ENCODE measurements around the gene HEPN1. TPM values are rescaled to one million over a fixed set of nuclear protein-coding genes. Genes with fewer than 3 reads are reported as not detected.
"Not testable (repeated sequence)": the region's sequence is repeated elsewhere in the genome, so short reads cannot be mapped to it uniquely, and the experiment has no call there.

HEPN1 gene
- total RNA-seq, 1 donor from 2014 or later: not detected

DNA sequence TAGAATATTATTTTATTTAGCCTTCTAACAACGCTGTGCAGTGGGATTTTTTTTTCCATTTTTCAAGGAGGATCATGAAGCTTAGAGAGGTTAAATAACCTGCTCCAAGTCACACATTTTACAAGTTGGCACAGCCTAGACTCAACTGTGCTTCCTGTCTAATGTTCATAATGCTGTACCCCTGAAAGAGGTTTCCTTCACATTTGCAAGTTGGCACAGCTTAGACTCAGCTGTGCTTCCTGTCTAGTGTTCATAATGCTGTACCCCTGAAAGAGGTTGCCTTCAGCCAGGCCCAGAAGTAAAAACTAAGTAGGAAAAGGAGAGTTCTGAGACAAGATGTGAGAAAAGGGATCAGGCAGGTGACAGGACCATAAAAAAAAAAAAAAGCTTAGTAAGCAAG is 24.7 kb downstream of the HEPN1 start:
- H3K27me3 Mint-ChIP-seq (ENCODE audit: insufficient read depth): peaks cover 2% of the 10 kb centered on the region
- H3K4me1 Mint-ChIP-seq (ENCODE audit: low read depth): no peaks in the 10 kb centered on the region
- peaks cover 6% of the 10 kb centered on the region for H3K36me3 Mint-ChIP-seq (ENCODE audit: low read depth)
- no peak overlapping the region for H3K4me3 Mint-ChIP-seq
- peaks cover 13% of the 10 kb centered on the region for H3K9me3 Mint-ChIP-seq
- no peak for DNase-seq (ENCODE audit: low spot score)
- intact Hi-C loops (cut with micrococcal nuclease): no loop called here
- no peak overlapping the region for H3K27ac Mint-ChIP-seq

GRCh38 chr11:124944565-124944964 is 25.5 kb downstream of the HEPN1 start:
- intact Hi-C loops (cut with micrococcal nuclease): no loop called here
- no peak for DNase-seq (ENCODE audit: low spot score)
- H3K36me3 Mint-ChIP-seq (ENCODE audit: low read depth): peaks cover 6% of the 10 kb centered on the region
- peaks cover 2% of the 10 kb centered on the region for H3K27me3 Mint-ChIP-seq (ENCODE audit: insufficient read depth)
- peaks cover 19% of the 10 kb centered on the region for H3K9me3 Mint-ChIP-seq
- H3K4me3 Mint-ChIP-seq: no peak overlapping the region
- no peaks in the 10 kb centered on the region for H3K4me1 Mint-ChIP-seq (ENCODE audit: low read depth)
- no peak overlapping the region for H3K27ac Mint-ChIP-seq

DNA sequence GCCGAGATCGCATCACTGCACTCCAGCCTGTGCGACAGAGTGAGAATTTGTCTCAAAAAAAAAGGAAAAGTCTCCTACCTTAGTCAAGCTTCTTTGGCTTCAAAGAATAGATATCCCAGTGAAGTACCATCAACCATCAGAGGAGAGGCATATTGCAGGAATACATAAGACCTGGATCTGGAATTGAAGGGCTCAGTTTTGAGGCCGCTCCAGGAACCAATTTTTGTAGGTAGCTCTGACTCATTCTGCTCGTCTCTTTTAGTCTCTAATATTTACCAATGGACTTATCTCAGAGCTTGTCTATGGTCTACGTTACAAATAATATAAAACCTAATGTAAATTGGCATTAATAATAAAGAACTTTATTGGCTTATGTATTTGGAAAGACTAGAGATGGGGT is 26.8 kb downstream of the HEPN1 start:
- H3K4me3 Mint-ChIP-seq: no peak overlapping the region
- H3K9me3 Mint-ChIP-seq: peaks cover 24% of the 10 kb centered on the region

DNA sequence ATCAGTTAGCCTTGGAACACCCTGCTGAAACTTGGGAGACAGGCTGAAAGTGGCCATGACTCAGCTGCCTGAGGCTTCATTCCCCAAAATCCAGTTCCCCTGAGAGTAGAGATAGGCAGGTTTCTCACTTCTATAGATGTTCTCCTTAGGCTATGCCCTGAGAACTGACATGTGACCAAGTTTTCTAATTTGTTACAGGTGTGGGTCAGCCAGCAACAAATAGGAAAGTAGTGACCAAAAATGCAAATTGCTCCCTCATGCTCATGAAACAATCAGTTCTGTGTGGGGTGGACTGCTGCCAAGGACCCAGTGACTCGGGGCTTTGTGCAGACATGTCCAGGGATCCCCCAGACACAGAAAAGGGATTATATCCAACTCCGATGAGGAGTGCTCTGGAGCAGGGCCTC is 27.7 kb downstream of the HEPN1 start:
- peaks cover 6% of the 10 kb centered on the region for H3K36me3 Mint-ChIP-seq (ENCODE audit: low read depth)
- H3K4me3 Mint-ChIP-seq: no peak overlapping the region
- peaks cover 24% of the 10 kb centered on the region for H3K9me3 Mint-ChIP-seq
- no peaks in the 10 kb centered on the region for H3K4me1 Mint-ChIP-seq (ENCODE audit: low read depth)
- H3K27me3 Mint-ChIP-seq (ENCODE audit: insufficient read depth): no peaks in the 10 kb centered on the region
- H3K27ac Mint-ChIP-seq: no peak overlapping the region
- intact Hi-C loops (cut with micrococcal nuclease): no loop called here
- DNase-seq (ENCODE audit: low spot score): no peak

More for the DNA sequence above, 26.8 kb downstream of the HEPN1 start:
- Mint-ChIP-seq H3K4me1 (ENCODE audit: low read depth) (no peaks in the 10 kb centered on the region), H3K27ac (no peak overlapping the region), H3K27me3 (ENCODE audit: insufficient read depth) (no peaks in the 10 kb centered on the region), H3K36me3 (ENCODE audit: low read depth) (peaks cover 6% of the 10 kb centered on the region)
- no peak for DNase-seq (ENCODE audit: low spot score)
- intact Hi-C loops (cut with micrococcal nuclease): no loop called here

- H3K36me3 Mint-ChIP-seq (ENCODE audit: low read depth): peaks cover 6% of the 10 kb centered on the region
- H3K4me3 Mint-ChIP-seq: no peak overlapping the region
- no peak overlapping the region for H3K27ac Mint-ChIP-seq
- DNase-seq (ENCODE audit: low spot score): peak; percentile 17
- H3K9me3 Mint-ChIP-seq: peaks cover 24% of the 10 kb centered on the region
- no peaks in the 10 kb centered on the region for H3K4me1 Mint-ChIP-seq (ENCODE audit: low read depth)
- intact Hi-C loops (cut with micrococcal nuclease): loop anchor here (5.0 to 10.0 kb wide), 6 partner anchors 203 to 1208 kb away; partner anchors contain the start of genes CDON, STT3A, VWA5A and ZNF202
- no peaks in the 10 kb centered on the region for H3K27me3 Mint-ChIP-seq (ENCODE audit: insufficient read depth)
These were observed 31.7 kb downstream of the HEPN1 start for GRCh38 chr11:124950601-124951330.

DNA sequence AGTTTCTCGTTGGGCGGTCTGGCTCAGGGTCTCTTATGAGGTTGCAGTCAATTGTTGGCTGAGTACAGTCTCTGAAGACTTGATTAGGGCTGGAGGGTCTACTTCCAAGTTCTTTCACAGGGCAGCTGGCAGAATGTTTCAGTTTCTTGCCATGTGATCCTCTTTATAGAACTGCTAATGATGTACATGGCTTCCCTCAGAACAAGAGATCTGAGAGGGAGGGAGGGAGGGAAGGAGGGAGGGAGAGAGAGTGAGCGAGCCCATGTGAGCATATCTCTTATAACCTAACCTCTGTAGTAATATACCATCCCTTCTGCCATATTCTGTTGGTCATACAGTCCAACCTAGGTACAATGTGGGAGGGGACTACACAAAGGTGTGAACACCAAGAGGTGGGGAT is 32.3 kb downstream of the HEPN1 start:
- Mint-ChIP-seq H3K27ac (no peak overlapping the region), H3K9me3 (peaks cover 24% of the 10 kb centered on the region), H3K4me3 (no peak overlapping the region), H3K4me1 (ENCODE audit: low read depth) (no peaks in the 10 kb centered on the region), H3K27me3 (ENCODE audit: insufficient read depth) (no peaks in the 10 kb centered on the region), H3K36me3 (ENCODE audit: low read depth) (peaks cover 6% of the 10 kb centered on the region)
- DNase-seq (ENCODE audit: low spot score): no peak
- intact Hi-C loops (cut with micrococcal nuclease): loop anchor here (5.0 to 10.0 kb wide), 6 partner anchors 204 to 1209 kb away; partner anchors contain the start of genes CDON, STT3A, VWA5A and ZNF202

GRCh38 chr11:124953753-124954589 is 34.9 kb downstream of the HEPN1 start, which contains the start of gene CCDC15:
CCDC15 (plus strand) TSS chr11:124954202; CDS start chr11:124954733, 531 bp downstream.
- no peak within 1 kb of the TSS for H3K27ac Mint-ChIP-seq
- peaks cover 9% of the 10 kb centered on the region for H3K9me3 Mint-ChIP-seq
- intact Hi-C loops (cut with micrococcal nuclease): loop anchor here (1.0 to 10.0 kb wide), 16 partner anchors 33 to 1212 kb away; partner anchors contain the start of genes CDON, HYLS1, MSANTD2 and PUS3
- H3K4me1 Mint-ChIP-seq (ENCODE audit: low read depth): no peaks in the 10 kb centered on the region
- H3K36me3 Mint-ChIP-seq (ENCODE audit: low read depth): no peaks in the 10 kb centered on the region
- H3K4me3 Mint-ChIP-seq: no peak within 1 kb of the TSS
- peak; percentile 95 for DNase-seq (ENCODE audit: low spot score)
- no peaks in the 10 kb centered on the region for H3K27me3 Mint-ChIP-seq (ENCODE audit: insufficient read depth)

GRCh38 chr11:124954590-124954955 is 35.5 kb downstream of the HEPN1 start:
- Mint-ChIP-seq H3K27ac (no peak overlapping the region), H3K36me3 (ENCODE audit: low read depth) (no peaks in the 10 kb centered on the region), H3K27me3 (ENCODE audit: insufficient read depth) (no peaks in the 10 kb centered on the region), H3K9me3 (peaks cover 5% of the 10 kb centered on the region), H3K4me3 (no peak overlapping the region), H3K4me1 (ENCODE audit: low read depth) (no peaks in the 10 kb centered on the region)
- intact Hi-C loops (cut with micrococcal nuclease): loop anchor here (1.0 to 10.0 kb wide), 16 partner anchors 34 to 1212 kb away; partner anchors contain the start of genes CDON, HYLS1, MSANTD2 and PUS3
- no peak for DNase-seq (ENCODE audit: low spot score)

GRCh38 chr11:124955035-124955434 is 36.0 kb downstream of the HEPN1 start:
- Mint-ChIP-seq H3K27me3 (ENCODE audit: insufficient read depth) (no peaks in the 10 kb centered on the region), H3K4me1 (ENCODE audit: low read depth) (no peaks in the 10 kb centered on the region), H3K27ac (no peak overlapping the region), H3K9me3 (peaks cover 1% of the 10 kb centered on the region), H3K36me3 (ENCODE audit: low read depth) (no peaks in the 10 kb centered on the region), H3K4me3 (no peak overlapping the region)
- intact Hi-C loops (cut with micrococcal nuclease): loop anchor here (2.0 to 10.0 kb wide), 5 partner anchors 34 to 840 kb away; partner anchors contain the start of genes SIAE, SLC37A2, SPA17 and VWA5A
- no peak for DNase-seq (ENCODE audit: low spot score)

GRCh38 chr11:124961972-124962609 is 43.0 kb downstream of the HEPN1 start:
- no peak overlapping the region for H3K4me3 Mint-ChIP-seq
- H3K27ac Mint-ChIP-seq: no peak overlapping the region
- H3K9me3 Mint-ChIP-seq: no peaks in the 10 kb centered on the region
- H3K4me1 Mint-ChIP-seq (ENCODE audit: low read depth): no peaks in the 10 kb centered on the region
- intact Hi-C loops (cut with micrococcal nuclease): loop anchor here (1.0 kb wide), 5 partner anchors 162 to 912 kb away; no protein-coding TSS in a partner anchor
- DNase-seq (ENCODE audit: low spot score): peak; percentile 27
- no peaks in the 10 kb centered on the region for H3K27me3 Mint-ChIP-seq (ENCODE audit: insufficient read depth)
- H3K36me3 Mint-ChIP-seq (ENCODE audit: low read depth): peaks cover 3% of the 10 kb centered on the region

- H3K27me3 Mint-ChIP-seq (ENCODE audit: insufficient read depth); H3K9me3 Mint-ChIP-seq; H3K36me3 Mint-ChIP-seq (ENCODE audit: low read depth); H3K4me3 Mint-ChIP-seq; H3K4me1 Mint-ChIP-seq (ENCODE audit: low read depth); H3K27ac Mint-ChIP-seq; DNase-seq (ENCODE audit: low spot score); intact Hi-C loops (cut with micrococcal nuclease): not testable (repeated sequence)
These were observed 49.1 kb downstream of the HEPN1 start for GRCh38 chr11:124968197-124968596.
